ENCODE results near the gene IL34. TPM values are rescaled to one million over a fixed set of nuclear protein-coding genes. Genes with fewer than 3 reads are reported as not detected.

The IL34 gene
- polyA plus RNA-seq, 2 of the 4 experiments (the other 2 are of a cell fraction) = 0.25 to 0.40 TPM

GRCh38 chr16:70650216-70650615, 3.9 kb downstream of the IL34 start (continued):
- TF ChIP-seq POLR2AphosphoS2 (conservative IDR thresholded peaks at IDR 0.05; ENCODE audit: low read length) = no peak

DNA sequence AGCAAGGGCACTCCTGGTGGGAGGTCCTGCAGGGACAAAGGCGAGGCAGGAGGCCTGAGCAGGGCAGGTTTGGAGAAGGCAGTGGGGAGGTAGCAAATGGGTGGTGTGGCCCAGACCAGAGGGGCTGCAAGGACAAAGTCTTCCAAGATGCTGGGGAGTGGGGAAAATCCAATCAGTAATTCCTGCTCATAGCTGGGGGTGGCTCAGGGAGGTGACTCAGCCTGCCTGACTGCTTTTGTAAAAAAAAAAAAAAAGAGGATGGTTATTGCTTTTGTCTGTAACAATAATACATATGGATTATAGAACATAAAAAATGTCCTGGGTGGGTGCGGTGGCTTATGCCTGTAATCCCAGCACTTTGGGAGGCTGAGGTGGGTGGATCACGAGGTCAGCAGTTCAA, 5.2 kb downstream of the IL34 start:
- DNase-seq (ENCODE audit: low read depth in 1 of 2, low spot score in 1 of 2) (no peak), FAIRE-seq (no peak), ATAC-seq (no peak)
- Histone ChIP-seq H3K27ac (no peak overlapping the region), H3K4me3 (no peak overlapping the region), H3K4me2 (no peak overlapping the region), H3K4me1 (no peaks in the 10 kb centered on the region; the same call in 2 of the 3 replicates), H3K9me3 (no peaks in the 10 kb centered on the region)
- 67% methylated on average over 3 of the region's 3 CpGs for WGBS (ENCODE audit: missing lambda C conversion rate)
- CTCF ChIA-PET = interaction anchor here (0.6 to 6.2 kb wide), 10 partner anchors 11 to 320 kb away, joined by 3 to 52 read pairs (median 7); no protein-coding TSS in a partner anchor
- POLR2A ChIA-PET = no interaction called here
- TF ChIP-seq GATA3 (IDR thresholded peaks at IDR 0.05; ENCODE audit: borderline replicate concordance) (no peak), NR3C1 (IDR thresholded peaks at IDR 0.05) (no peak), TFCP2L1 (CRISPR knock-in tag; IDR thresholded peaks at IDR 0.05) (no peak), USF2 (IDR thresholded peaks at IDR 0.05) (no peak), MAFK (IDR thresholded peaks at IDR 0.05; ENCODE audit: partially characterized antibody) (no peak), EHF (CRISPR knock-in tag; IDR thresholded peaks at IDR 0.05) (no peak), HOXA7 (CRISPR knock-in tag; IDR thresholded peaks at IDR 0.05) (no peak), FOSL2 (IDR thresholded peaks at IDR 0.05) (no peak), FOSL2 (CRISPR knock-in tag; IDR thresholded peaks at IDR 0.05) (no peak), JUN (IDR thresholded peaks at IDR 0.05) (no peak), E2F6 (IDR thresholded peaks at IDR 0.05; ENCODE audit: borderline replicate concordance, low read depth) (no peak), KDM5A (IDR thresholded peaks at IDR 0.05) (no peak), RAD21 (conservative IDR thresholded peaks at IDR 0.05 in 1 of 2, IDR thresholded peaks at IDR 0.05 in 1 of 2) (no peak), POLR2A (IDR thresholded peaks at IDR 0.05; ENCODE audit: low read length) (no peak), ATOH8 (CRISPR knock-in tag; IDR thresholded peaks at IDR 0.05; ENCODE audit: low read depth) (no peak), EHMT2 (IDR thresholded peaks at IDR 0.05; ENCODE audit: low read depth) (no peak), PHF8 (IDR thresholded peaks at IDR 0.05; ENCODE audit: borderline replicate concordance, low read depth) (no peak), ESRRA (IDR thresholded peaks at IDR 0.05; ENCODE audit: borderline replicate concordance, low read length) (no peak), KDM1A (IDR thresholded peaks at IDR 0.05; ENCODE audit: low read depth) (no peak)
- TF ChIP-seq, protein P1, sequence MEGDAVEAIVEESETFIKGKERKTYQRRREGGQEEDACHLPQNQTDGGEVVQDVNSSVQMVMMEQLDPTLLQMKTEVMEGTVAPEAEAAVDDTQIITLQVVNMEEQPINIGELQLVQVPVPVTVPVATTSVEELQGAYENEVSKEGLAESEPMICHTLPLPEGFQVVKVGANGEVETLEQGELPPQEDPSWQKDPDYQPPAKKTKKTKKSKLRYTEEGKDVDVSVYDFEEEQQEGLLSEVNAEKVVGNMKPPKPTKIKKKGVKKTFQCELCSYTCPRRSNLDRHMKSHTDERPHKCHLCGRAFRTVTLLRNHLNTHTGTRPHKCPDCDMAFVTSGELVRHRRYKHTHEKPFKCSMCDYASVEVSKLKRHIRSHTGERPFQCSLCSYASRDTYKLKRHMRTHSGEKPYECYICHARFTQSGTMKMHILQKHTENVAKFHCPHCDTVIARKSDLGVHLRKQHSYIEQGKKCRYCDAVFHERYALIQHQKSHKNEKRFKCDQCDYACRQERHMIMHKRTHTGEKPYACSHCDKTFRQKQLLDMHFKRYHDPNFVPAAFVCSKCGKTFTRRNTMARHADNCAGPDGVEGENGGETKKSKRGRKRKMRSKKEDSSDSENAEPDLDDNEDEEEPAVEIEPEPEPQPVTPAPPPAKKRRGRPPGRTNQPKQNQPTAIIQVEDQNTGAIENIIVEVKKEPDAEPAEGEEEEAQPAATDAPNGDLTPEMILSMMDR (IDR thresholded peaks at IDR 0.05) = no peak
- TF ChIP-seq, protein P2, sequence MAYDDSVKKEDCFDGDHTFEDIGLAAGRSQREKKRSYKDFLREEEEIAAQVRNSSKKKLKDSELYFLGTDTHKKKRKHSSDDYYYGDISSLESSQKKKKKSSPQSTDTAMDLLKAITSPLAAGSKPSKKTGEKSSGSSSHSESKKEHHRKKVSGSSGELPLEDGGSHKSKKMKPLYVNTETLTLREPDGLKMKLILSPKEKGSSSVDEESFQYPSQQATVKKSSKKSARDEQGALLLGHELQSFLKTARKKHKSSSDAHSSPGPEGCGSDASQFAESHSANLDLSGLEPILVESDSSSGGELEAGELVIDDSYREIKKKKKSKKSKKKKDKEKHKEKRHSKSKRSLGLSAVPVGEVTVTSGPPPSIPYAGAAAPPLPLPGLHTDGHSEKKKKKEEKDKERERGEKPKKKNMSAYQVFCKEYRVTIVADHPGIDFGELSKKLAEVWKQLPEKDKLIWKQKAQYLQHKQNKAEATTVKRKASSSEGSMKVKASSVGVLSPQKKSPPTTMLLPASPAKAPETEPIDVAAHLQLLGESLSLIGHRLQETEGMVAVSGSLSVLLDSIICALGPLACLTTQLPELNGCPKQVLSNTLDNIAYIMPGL (CRISPR knock-in tag; IDR thresholded peaks at IDR 0.05; ENCODE audit: borderline replicate concordance) = no peak
